CD4-positive, alpha-beta T cell (primary cell): ENCODE results near the gene JARID2. TPM values are rescaled to one million over a fixed set of nuclear protein-coding genes. Genes with fewer than 3 reads are reported as not detected.
A peak's percentile ranks its signal among the peaks of the same experiment; 100 is the strongest.
"Not testable (repeated sequence)": the region's sequence is repeated elsewhere in the genome, so short reads cannot be mapped to it uniquely, and the experiment has no call there.

Source experiments
- ATAC-seq: fragments of 200-7000 bp; cut with Tn5 transposase; one replicate; pipeline ENCODE4 v1.10.0; 2022; ENCODE audit warnings: mild to moderate bottlenecking; ENCODE audit not compliant: poor library complexity
- CTCF ChIA-PET: fragments of 350-600 bp; sonication (Branson Sonifier 250); formaldehyde crosslinking; loops from one replicate; lab custom pipeline; 2021; ENCODE audit warnings: antibody characterized with exemption, inconsistent platforms; lab: Charles Lee
- POLR2A ChIA-PET: fragments of 350-600 bp; sonication (Branson Sonifier 250); formaldehyde crosslinking; loops from one replicate; lab custom pipeline; 2021; ENCODE audit warnings: antibody characterized with exemption, inconsistent platforms; lab: Charles Lee
- DNase-seq, 14 experiments: peaks; one replicate each; pipeline ENCODE4 v3.0.0-alpha.2; 2013 to 2020; ENCODE audit warnings: mixed read lengths in 2 of 14
- H3K27ac ChIP-seq, 2 donors: one replicate each; pipeline versions ENCODE4 v1.5.1 to v1.7.0; 2013; ENCODE audit warnings: low read length in 2 of 2, low read depth in 1 of 2, mild to moderate bottlenecking in 1 of 2
- H3K27me3 ChIP-seq, 2 experiments: 1 replicate in 1 of 2; 2 replicates in 1 of 2; pipeline versions ENCODE4 v1.6.1 to v1.7.0; 2013; ENCODE audit warnings: low read length in 2 of 2, control low read depth in 1 of 2, mild to moderate bottlenecking in 1 of 2, moderate library complexity in 1 of 2; ENCODE audit not compliant: insufficient read depth in 2 of 2, control insufficient read depth in 1 of 2
- H3K36me3 ChIP-seq: one replicate; pipeline ENCODE4 v1.6.1; 2013; ENCODE audit warnings: low read length, control low read depth; ENCODE audit not compliant: insufficient read depth
- H3K4me1 ChIP-seq: one replicate; pipeline ENCODE4 v1.6.1; 2013; ENCODE audit warnings: low read length, control low read depth; ENCODE audit not compliant: insufficient read depth
- H3K4me3 ChIP-seq: one replicate; pipeline ENCODE4 v1.5.1; 2013; ENCODE audit warnings: mild to moderate bottlenecking, low read length, moderate library complexity
- H3K9me3 ChIP-seq, 2 experiments: 1 replicate in 1 of 2; 2 replicates in 1 of 2; pipeline versions ENCODE4 v1.6.1 to v1.7.0; 2013; ENCODE audit warnings: low read length in 2 of 2, mild to moderate bottlenecking in 2 of 2, control low read depth in 1 of 2, moderate library complexity in 1 of 2; ENCODE audit not compliant: control insufficient read depth in 1 of 2, insufficient read depth in 1 of 2
- H3K27ac Mint-ChIP-seq: one replicate; pipeline ENCODE4 v1.8.0; 2020; ENCODE audit warnings: mixed read lengths
- H3K27me3 Mint-ChIP-seq: one replicate; pipeline ENCODE4 v1.8.0; 2021; ENCODE audit warnings: mixed read lengths
- H3K36me3 Mint-ChIP-seq: one replicate; pipeline ENCODE4 v1.8.0; 2021; ENCODE audit warnings: low read depth, mixed read lengths
- H3K4me1 Mint-ChIP-seq: one replicate; pipeline ENCODE4 v1.8.0; 2021; ENCODE audit warnings: low read depth, mixed read lengths
- H3K4me3 Mint-ChIP-seq: one replicate; pipeline ENCODE4 v1.8.0; 2020; ENCODE audit warnings: mild to moderate bottlenecking, mixed read lengths
- H3K9me3 Mint-ChIP-seq: one replicate; pipeline ENCODE4 v1.8.0; 2020; ENCODE audit warnings: mixed read lengths
- intact Hi-C, 2 experiments: fragments of 100-400 bp; cut with DNase I in 1 of 2; cut with micrococcal nuclease in 1 of 2; formaldehyde crosslinking; loops; one replicate each; pipeline versions ENCODE4 v1.15.1 to v1.9.0; 2023 to 2025; cut with DNase I, micrococcal nuclease
- total RNA-seq, 174 experiments: library from RNA in 2 of 174; stranded (reverse) in 2 of 174; gene quantifications; one replicate each; pipeline ENCODE4 v1.2.3 and lab custom pipeline; 2021 to 2026
- TF ChIP-seq, protein P1 (sequence below): fragments of 200-600 bp; IDR thresholded peaks from one replicate; pipeline ENCODE4 v1.8.0; 2022; ENCODE audit warnings: antibody characterized with exemption, mild to moderate bottlenecking

The JARID2 gene
- total RNA-seq, 2 experiments from 2014 or later, result 32.0 to 33.0 TPM

DNA sequence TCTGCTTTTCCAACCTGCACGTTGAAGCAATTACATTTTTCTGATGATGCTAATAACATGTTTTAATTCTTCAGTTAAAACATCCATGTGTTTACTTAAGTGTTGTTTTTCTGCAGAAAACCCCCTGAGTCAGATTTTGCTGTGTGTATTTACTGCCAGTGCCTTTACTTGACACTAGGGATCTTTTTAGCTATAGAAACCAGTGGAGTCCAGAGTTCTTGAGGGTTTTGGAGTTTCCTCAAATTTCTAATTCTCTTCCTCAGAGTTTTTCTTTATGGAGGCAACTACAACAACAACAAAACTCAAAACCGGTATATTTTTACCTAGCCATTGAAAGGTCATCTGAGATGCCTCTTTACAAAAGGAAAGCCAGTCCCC lies 168.4 kb downstream of the JARID2 start:
- Histone ChIP-seq H3K4me1 (peaks cover 12% of the 10 kb centered on the region), H3K27ac (no peak overlapping the region), H3K27me3 (no peaks in the 10 kb centered on the region), H3K36me3 (peaks cover 12% of the 10 kb centered on the region), H3K9me3 (peaks cover 16 to 18% of the 10 kb centered on the region in 2 experiments), H3K4me3 (no peak overlapping the region)
- ATAC-seq (no peak), DNase-seq (no peak)
- H3K9me3 Mint-ChIP-seq, result peaks cover 3% of the 10 kb centered on the region
- TF ChIP-seq, protein P1, sequence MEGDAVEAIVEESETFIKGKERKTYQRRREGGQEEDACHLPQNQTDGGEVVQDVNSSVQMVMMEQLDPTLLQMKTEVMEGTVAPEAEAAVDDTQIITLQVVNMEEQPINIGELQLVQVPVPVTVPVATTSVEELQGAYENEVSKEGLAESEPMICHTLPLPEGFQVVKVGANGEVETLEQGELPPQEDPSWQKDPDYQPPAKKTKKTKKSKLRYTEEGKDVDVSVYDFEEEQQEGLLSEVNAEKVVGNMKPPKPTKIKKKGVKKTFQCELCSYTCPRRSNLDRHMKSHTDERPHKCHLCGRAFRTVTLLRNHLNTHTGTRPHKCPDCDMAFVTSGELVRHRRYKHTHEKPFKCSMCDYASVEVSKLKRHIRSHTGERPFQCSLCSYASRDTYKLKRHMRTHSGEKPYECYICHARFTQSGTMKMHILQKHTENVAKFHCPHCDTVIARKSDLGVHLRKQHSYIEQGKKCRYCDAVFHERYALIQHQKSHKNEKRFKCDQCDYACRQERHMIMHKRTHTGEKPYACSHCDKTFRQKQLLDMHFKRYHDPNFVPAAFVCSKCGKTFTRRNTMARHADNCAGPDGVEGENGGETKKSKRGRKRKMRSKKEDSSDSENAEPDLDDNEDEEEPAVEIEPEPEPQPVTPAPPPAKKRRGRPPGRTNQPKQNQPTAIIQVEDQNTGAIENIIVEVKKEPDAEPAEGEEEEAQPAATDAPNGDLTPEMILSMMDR, result no peak
- H3K4me1 Mint-ChIP-seq, result peaks cover 57% of the 10 kb centered on the region
- no peaks in the 10 kb centered on the region for H3K27me3 Mint-ChIP-seq
- H3K36me3 Mint-ChIP-seq, result peaks cover 70% of the 10 kb centered on the region
- POLR2A ChIA-PET, result no interaction called here
- H3K4me3 Mint-ChIP-seq, result no peak overlapping the region
- CTCF ChIA-PET, result no interaction called here
- no peak overlapping the region for H3K27ac Mint-ChIP-seq
- intact Hi-C loops, result no loop called here

DNA sequence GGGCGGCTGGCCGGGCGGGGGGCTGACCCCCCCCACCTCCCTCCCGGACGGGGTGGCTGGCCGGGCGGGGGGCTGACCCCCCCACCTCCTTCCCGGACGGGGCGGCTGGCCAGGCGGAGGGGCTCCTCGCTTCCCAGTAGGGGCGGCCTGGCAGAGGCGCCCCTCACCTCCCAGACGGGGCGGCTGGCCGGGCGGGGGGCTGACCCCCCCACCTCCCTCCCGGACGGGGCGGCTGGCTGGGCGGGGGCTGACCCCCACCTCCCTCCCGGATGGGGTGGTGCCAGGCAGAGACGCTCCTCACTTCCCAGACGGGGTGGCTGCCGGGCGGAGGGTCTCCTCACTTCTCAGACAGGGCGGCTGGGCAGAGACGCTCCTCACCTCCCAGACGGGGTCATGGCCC lies 169.8 kb downstream of the JARID2 start:
- Histone ChIP-seq H3K9me3 (peaks cover 22 to 23% of the 10 kb centered on the region in 2 experiments), H3K36me3 (peaks cover 12% of the 10 kb centered on the region)
- ATAC-seq, intact Hi-C loops, DNase-seq, H3K4me3 ChIP-seq, H3K4me3 Mint-ChIP-seq, H3K27ac ChIP-seq, POLR2A ChIA-PET, H3K27me3 ChIP-seq, H3K27me3 Mint-ChIP-seq, H3K27ac Mint-ChIP-seq, H3K4me1 ChIP-seq, CTCF ChIA-PET: not testable (repeated sequence)
- H3K4me1 Mint-ChIP-seq, result peaks cover 47% of the 10 kb centered on the region
- peaks cover 11% of the 10 kb centered on the region for H3K9me3 Mint-ChIP-seq
- peaks cover 78% of the 10 kb centered on the region for H3K36me3 Mint-ChIP-seq

DNA sequence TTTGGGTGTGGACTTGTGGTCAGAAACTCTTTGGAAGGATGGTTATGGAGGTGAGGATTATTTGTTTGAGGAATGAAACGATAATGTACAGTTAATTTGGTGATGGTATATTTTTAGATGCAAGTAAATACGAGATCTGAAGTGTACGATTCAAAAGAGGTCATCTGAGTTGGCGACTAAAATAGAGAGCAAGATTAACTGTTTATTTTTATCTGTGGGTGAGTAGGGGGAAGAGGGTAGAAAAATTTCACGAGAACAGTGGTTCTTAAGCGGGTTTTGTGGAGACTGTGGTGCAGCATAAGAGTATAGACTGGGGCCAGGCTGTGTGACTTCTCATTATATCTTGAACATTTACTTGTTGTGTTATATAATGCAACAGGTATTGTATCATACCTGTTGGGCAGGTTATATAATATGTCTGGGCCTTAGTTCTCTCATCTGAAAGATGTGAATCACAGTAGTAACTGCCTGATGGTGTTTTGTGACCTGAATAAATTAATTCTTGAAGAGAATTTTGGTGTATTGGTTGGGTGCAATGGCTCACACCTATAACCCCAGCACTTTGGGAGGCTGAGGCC lies 171.2 kb downstream of the JARID2 start:
- POLR2A ChIA-PET, result no interaction called here
- Histone ChIP-seq H3K9me3 (peaks cover 22 to 23% of the 10 kb centered on the region in 2 experiments), H3K27ac (no peak overlapping the region), H3K27me3 (no peaks in the 10 kb centered on the region), H3K4me1 (peaks cover 10% of the 10 kb centered on the region), H3K36me3 (peaks cover 5% of the 10 kb centered on the region), H3K4me3 (no peak overlapping the region)
- DNase-seq (no peak), ATAC-seq (no peak)
- Mint-ChIP-seq H3K4me1 (peaks cover 47% of the 10 kb centered on the region), H3K9me3 (peaks cover 11% of the 10 kb centered on the region), H3K4me3 (no peak overlapping the region), H3K36me3 (peaks cover 76% of the 10 kb centered on the region), H3K27ac (no peak overlapping the region), H3K27me3 (no peaks in the 10 kb centered on the region)
- TF ChIP-seq, protein P1, result no peak
- intact Hi-C loops, result no loop called here
- CTCF ChIA-PET, result no interaction called here

DNA sequence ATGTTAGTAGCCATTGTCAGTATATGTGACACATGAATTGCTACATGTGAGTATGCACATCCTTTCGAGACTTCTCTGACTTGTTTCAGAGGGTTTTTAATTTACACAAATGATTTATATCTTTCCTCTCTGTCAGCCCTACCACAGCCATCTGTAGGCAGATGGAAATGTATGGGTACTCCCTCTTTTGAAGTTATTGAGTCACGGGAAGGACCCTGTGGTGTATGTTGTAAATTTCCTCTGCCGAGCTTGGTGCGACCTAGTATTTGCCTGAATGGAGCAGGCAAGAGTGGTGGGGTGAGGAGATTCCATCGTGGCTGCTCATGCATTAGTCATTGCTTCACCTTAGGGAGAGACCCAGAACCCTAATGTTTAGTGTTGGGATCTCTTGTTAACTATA lies 171.9 kb downstream of the JARID2 start:
- Histone ChIP-seq H3K36me3 (peaks cover 5% of the 10 kb centered on the region), H3K27me3 (no peaks in the 10 kb centered on the region), H3K9me3 (peaks cover 22 to 23% of the 10 kb centered on the region in 2 experiments), H3K4me3 (no peak overlapping the region), H3K27ac (no peak overlapping the region), H3K4me1 (peaks cover 18% of the 10 kb centered on the region)
- H3K4me1 Mint-ChIP-seq, result peaks cover 47% of the 10 kb centered on the region
- no peaks in the 10 kb centered on the region for H3K27me3 Mint-ChIP-seq
- DNase-seq (peak in 1 of 14 experiments; percentile 38), ATAC-seq (no peak)
- H3K36me3 Mint-ChIP-seq, result peaks cover 68% of the 10 kb centered on the region
- intact Hi-C loops, result no loop called here
- ChIA-PET POLR2A (no interaction called here), CTCF (no interaction called here)
- no peak overlapping the region for H3K27ac Mint-ChIP-seq
- TF ChIP-seq, protein P1, result no peak
- peaks cover 11% of the 10 kb centered on the region for H3K9me3 Mint-ChIP-seq
- no peak overlapping the region for H3K4me3 Mint-ChIP-seq
